Testis (tissue), 2 donors: ENCODE results near the gene FXYD5.

Experiments used
- POLR2A ChIP-seq: fragments of 450-650 bp; IDR thresholded peaks from one replicate; pipeline ENCODE4 v1.6.1; 2017; ENCODE audit warnings: antibody characterized with exemption, mild to moderate bottlenecking, moderate library complexity
- TF ChIP-seq, protein P1 (sequence below), 3 experiments: fragments of 450-650 bp in 2 of 3; fragments of 200-600 bp in 1 of 3; sonication (generic) in 1 of 3; IDR thresholded peaks; one replicate each; pipeline ENCODE4 v1.5.1; 2016 to 2019; ENCODE audit warnings: antibody characterized with exemption in 3 of 3, mild to moderate bottlenecking in 2 of 3, moderate library complexity in 1 of 3

GRCh38 chr19:35155441-35155840, 906 bp downstream of the FXYD5 start:
- TF ChIP-seq, protein P1, sequence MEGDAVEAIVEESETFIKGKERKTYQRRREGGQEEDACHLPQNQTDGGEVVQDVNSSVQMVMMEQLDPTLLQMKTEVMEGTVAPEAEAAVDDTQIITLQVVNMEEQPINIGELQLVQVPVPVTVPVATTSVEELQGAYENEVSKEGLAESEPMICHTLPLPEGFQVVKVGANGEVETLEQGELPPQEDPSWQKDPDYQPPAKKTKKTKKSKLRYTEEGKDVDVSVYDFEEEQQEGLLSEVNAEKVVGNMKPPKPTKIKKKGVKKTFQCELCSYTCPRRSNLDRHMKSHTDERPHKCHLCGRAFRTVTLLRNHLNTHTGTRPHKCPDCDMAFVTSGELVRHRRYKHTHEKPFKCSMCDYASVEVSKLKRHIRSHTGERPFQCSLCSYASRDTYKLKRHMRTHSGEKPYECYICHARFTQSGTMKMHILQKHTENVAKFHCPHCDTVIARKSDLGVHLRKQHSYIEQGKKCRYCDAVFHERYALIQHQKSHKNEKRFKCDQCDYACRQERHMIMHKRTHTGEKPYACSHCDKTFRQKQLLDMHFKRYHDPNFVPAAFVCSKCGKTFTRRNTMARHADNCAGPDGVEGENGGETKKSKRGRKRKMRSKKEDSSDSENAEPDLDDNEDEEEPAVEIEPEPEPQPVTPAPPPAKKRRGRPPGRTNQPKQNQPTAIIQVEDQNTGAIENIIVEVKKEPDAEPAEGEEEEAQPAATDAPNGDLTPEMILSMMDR (IDR thresholded peaks at IDR 0.05), result no peak
- no peak for TF ChIP-seq POLR2A
